HepG2 (cell line): ENCODE measurements around the gene TSPAN11.

Experiments
- DBP ChIP-seq: sonication (generic); formaldehyde crosslinking; IDR thresholded peaks from 2 replicates; pipeline ENCODE4 v1.4.0; 2020; ENCODE audit warnings: missing genetic modification reagents; ENCODE audit errors: not compliant biosample characterization
- SETDB1 ChIP-seq: sonication (generic); formaldehyde crosslinking; IDR thresholded peaks from 2 replicates; pipeline ENCODE4 v1.5.1; 2020; ENCODE audit warnings: missing genetic modification reagents, mild to moderate bottlenecking, borderline replicate concordance
- SMYD3 ChIP-seq: sonication (generic); formaldehyde crosslinking; IDR thresholded peaks from 2 replicates; pipeline ENCODE4 v1.8.1; 2023; ENCODE audit warnings: mild to moderate bottlenecking, missing genetic modification reagents
- TAF1 ChIP-seq: sonication (generic); formaldehyde crosslinking; IDR thresholded peaks from 2 replicates; pipeline ENCODE4 v1.4.0; 2020; ENCODE audit warnings: missing genetic modification reagents
- TCF12 ChIP-seq, 2 experiments: fragments of 450-650 bp in 1 of 2; sonication (generic) in 1 of 2; formaldehyde crosslinking in 1 of 2; IDR thresholded peaks; 2 replicates each; pipeline versions ENCODE4 v1.6.1 to v1.8.0; 2017 to 2022; ENCODE audit warnings: antibody characterized with exemption in 1 of 2, mild to moderate bottlenecking in 1 of 2, missing genetic modification reagents in 1 of 2, moderate library complexity in 1 of 2
- ZBTB4 ChIP-seq: sonication (generic); formaldehyde crosslinking; IDR thresholded peaks from 2 replicates; pipeline ENCODE4 v1.4.0; 2020; ENCODE audit warnings: missing genetic modification reagents, mild to moderate bottlenecking, borderline replicate concordance
- ZFP91 ChIP-seq: sonication (generic); formaldehyde crosslinking; IDR thresholded peaks from 2 replicates; pipeline ENCODE4 v1.9.0; 2022; ENCODE audit warnings: missing genetic modification reagents, mild to moderate bottlenecking, borderline replicate concordance
- ZNF672 ChIP-seq: sonication (generic); formaldehyde crosslinking; IDR thresholded peaks from 2 replicates; pipeline ENCODE4 v1.8.1; 2022; ENCODE audit warnings: missing genetic modification reagents

- TF ChIP-seq TAF1 (no peak), SMYD3 (CRISPR knock-in tag) (no peak), DBP (no peak), SETDB1 (CRISPR knock-in tag) (no peak), ZBTB4 (CRISPR knock-in tag) (no peak), ZNF672 (CRISPR knock-in tag) (no peak), ZFP91 (CRISPR knock-in tag) (no peak), TCF12 (IDR thresholded peaks at IDR 0.05) (no peak), TCF12 (CRISPR knock-in tag; IDR thresholded peaks at IDR 0.05) (no peak)
Measured at GRCh38 chr12:31023271-31023724, 96.8 kb downstream of the TSPAN11 start.
